Fibroblast of the aortic adventitia (primary cell): Measurements from ENCODE around the gene ST6GALNAC4. TPM values are rescaled to one million over a fixed set of nuclear protein-coding genes. Genes with fewer than 3 reads are reported as not detected.
A peak's percentile ranks its signal among the peaks of the same experiment; 100 is the strongest.

Source experiments
- DNase-seq: peaks from one replicate; pipeline ENCODE4 v3.0.0-alpha.2; 2010; ENCODE audit warnings: low read depth
- H3K4me3 ChIP-seq: 2 replicates; pipeline ENCODE4 v1.5.1; 2011; ENCODE audit warnings: low read depth, mild to moderate bottlenecking, control low read depth, low read length, moderate library complexity
- small RNA-seq: library from RNA; depleted of rRNA; stranded (forward); fragments of <200 nt; gene quantifications from one replicate; pipeline ENCODE3, GENCODE V24; 2012
- total RNA-seq: library from RNA; depleted of rRNA; stranded (reverse); fragments of >200 nt; gene quantifications from 2 replicates; pipeline ENCODE4 v1.2.3, GENCODE V29; 2012; ENCODE audit warnings: low replicate concordance
- TF ChIP-seq, protein P1 (sequence below): IDR thresholded peaks from 2 replicates; pipeline ENCODE4 v1.5.1; 2011; ENCODE audit warnings: mild to moderate bottlenecking, low read length, control low read depth, inconsistent platforms; ENCODE audit not compliant: insufficient read depth

The ST6GALNAC4 gene
- total RNA-seq, 1 donor: 37.1 TPM

DNA sequence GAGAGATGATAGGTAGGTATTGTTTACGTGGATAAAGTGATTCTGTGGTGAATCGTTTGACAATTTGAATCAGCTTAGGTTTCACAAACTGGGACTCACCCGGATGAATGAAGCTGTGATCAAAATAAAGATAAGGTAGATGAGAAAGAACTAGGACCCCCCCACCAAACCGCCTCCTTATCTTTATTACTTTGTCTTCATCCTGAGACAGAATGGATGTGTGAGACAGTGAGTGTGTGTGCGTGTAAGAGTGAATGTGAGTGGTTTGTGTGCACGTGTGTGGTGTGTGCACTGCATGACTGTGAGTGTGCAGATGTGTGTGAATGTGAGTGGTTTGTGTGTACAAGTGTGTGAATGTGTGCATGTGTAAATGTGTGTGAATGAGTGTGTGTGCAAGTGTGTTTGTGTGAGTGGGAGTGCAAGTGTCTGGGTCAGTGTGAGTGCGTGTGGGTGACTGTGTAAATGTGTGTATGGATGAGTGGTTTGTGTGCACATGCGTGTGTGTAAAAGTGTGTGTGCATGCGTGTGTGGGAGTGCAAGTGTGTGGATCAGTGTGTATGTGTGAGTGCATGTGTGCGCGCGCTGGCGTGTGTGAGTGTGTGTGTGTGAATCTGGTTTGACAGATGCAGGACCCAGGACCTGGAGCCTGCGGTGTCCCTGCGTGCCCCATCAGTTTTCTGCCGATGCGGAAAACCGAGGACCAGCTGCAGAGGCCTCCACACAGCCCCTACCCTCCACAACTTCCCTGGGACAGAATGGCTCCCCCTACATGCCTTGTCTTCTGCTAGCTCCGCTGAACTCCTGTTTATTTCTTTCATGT lies 51.0 kb downstream of the ST6GALNAC4 start:
- DNase-seq: no peak
- TF ChIP-seq, protein P1, sequence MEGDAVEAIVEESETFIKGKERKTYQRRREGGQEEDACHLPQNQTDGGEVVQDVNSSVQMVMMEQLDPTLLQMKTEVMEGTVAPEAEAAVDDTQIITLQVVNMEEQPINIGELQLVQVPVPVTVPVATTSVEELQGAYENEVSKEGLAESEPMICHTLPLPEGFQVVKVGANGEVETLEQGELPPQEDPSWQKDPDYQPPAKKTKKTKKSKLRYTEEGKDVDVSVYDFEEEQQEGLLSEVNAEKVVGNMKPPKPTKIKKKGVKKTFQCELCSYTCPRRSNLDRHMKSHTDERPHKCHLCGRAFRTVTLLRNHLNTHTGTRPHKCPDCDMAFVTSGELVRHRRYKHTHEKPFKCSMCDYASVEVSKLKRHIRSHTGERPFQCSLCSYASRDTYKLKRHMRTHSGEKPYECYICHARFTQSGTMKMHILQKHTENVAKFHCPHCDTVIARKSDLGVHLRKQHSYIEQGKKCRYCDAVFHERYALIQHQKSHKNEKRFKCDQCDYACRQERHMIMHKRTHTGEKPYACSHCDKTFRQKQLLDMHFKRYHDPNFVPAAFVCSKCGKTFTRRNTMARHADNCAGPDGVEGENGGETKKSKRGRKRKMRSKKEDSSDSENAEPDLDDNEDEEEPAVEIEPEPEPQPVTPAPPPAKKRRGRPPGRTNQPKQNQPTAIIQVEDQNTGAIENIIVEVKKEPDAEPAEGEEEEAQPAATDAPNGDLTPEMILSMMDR: no peak

DNA sequence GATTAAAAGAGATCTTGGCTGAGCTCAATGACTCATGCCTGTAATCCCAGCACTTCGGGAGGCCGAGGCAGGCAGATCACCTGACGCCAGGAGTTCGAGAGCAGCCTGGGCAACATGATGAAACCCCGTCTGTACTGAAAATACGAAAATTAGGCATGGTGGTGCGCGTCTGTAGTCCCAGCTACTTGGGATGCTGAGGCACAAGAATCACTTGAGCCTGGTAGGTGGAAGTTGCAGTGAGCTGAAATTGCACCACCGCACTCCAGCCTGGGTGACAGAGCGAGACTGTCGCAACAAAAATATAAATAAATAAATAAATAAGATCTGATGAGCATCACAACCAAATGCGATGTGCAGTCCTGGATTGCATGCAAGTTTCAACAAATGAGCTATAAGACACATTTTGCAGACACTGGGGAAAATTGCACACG lies 53.6 kb downstream of the ST6GALNAC4 start:
- no peak for DNase-seq
- TF ChIP-seq, protein P1: no peak
- H3K4me3 ChIP-seq: no peak overlapping the region

More for the DNA sequence above, 51.0 kb downstream of the ST6GALNAC4 start:
- no peak overlapping the region for H3K4me3 ChIP-seq

DNA sequence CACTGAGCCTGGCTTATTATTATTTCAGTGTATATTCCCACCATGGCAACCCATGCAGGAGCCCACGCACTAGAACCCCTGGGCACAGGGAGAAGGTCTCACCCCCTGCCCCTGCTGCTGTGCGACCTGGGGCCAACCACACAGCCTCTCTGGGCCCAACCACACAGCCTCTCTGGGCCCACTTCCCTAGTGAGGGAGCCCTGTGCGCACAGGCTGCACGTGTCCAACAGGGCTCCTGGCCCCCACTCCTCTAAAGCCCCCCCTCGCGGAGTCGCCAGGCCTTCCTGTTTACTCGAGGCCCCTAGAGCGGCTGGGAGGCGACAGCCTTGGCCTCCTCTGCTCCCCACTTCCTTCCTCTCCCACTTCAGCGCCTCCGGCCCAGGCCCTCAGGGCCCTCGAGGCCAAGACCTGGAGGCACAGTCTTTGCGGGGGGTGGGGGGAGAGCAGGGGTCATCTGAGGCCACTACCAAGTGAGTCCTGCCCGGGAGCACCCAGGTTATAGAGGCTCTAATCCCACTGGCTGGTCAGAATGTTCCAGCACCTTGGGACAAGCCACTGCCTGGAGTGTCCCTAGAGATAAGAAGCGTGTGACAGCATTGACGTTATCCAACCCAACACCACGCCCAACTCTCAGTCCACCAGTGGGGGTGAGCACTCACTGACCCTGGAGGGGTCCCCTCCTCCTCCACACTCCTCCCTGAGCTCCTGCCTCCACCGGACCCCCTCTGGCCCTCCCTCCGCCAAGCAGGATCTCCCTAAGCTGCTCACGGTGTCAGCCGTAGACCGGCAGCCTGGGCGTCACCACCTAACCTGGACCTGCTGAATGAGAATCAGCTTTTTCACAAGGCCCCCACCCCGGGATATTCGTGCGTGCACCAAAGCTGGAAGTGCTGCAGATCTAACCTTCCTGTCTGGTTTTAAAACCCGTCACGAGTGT lies 54.5 kb downstream of the ST6GALNAC4 start:
- TF ChIP-seq, protein P1: no peak
- no peak for DNase-seq

DNA sequence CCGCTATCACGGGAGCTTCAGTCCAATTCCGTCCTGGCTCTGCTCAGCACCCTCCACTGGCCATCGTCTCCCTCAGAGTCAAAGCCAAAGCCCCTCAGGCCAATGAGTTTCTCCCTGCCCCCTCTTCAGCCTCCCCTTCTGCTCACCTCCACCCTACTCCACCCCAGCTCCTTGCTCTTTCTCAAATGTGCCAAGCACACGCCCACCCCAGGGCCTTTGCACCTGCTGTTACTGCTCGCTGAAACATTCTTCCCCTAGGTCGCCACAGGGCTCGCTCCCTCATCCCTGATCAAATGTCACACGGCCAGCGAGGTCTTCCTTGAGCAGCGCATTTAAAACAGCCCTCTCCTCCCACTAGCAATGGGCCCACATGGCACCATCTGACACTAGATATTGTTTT lies 56.1 kb downstream of the ST6GALNAC4 start:
- TF ChIP-seq, protein P1: no peak
- H3K4me3 ChIP-seq: no peak overlapping the region
- DNase-seq: no peak

More for the DNA sequence above, 54.5 kb downstream of the ST6GALNAC4 start:
- H3K4me3 ChIP-seq: no peak overlapping the region

DNA sequence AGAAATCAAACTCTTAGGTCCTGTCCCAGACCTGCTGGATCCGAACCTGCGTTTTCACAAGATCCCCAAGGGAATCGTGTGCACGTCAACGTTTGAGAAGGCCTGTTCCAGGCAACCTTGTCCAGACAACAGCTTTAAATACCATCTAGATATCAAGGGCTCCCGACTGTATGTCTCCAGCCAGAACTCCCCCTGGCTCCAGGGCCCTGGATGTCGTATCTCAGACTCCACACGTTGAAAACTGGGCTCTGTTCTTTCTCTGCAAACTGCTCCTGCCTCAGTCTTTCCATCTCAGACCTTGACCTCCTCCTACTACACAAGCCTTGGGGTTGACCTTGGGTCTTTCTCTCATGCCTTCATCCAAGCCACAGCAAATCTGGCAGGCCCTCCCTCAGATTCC lies 56.6 kb downstream of the ST6GALNAC4 start:
- TF ChIP-seq, protein P1: no peak
- H3K4me3 ChIP-seq: no peak overlapping the region
- DNase-seq: peak; percentile 41

DNA sequence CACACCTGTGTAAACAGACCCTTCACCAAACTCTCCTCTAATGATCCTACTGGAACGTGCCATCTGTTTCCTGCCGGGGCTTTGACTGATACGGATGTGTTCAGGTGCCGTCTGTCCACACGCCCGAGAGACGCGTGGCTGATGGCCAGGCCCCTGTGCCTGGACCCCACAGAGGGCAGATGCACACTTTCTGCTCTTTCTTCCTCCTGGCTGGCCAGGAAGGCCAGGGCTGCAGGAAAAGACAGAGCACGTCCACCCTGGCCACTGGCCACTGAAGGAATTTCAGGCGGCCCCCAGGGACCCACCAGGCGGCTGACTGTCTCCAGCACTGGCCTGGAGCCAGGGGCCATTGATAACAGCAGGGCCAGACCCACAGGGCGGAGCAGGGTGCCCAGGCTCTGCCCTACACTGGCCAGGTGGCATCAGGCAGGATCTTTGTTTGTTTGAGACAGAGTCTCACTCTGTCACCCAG lies 58.8 kb downstream of the ST6GALNAC4 start:
- DNase-seq: peak; percentile 39
- TF ChIP-seq, protein P1: no peak
- no peak overlapping the region for H3K4me3 ChIP-seq

Small RNA genes within 50 kb of the gene (small RNA-seq; reads per million reads assigned to genes)
- gene MIR4672: 3.6 reads per million, percentile 84 among the genes with 10 or more reads in this experiment

Other genes starting within 250 kb of the ST6GALNAC4 start
- 0.09 TPM in 1 of 2 replicates, not detected in the other for gene CFAP157, start 210.1 kb downstream of the ST6GALNAC4 start, total RNA-seq
- 13.2 and 17.2 TPM in 2 replicates for gene PTRH1, start 201.4 kb downstream of the ST6GALNAC4 start, total RNA-seq
- gene TTC16, start 201.0 kb downstream of the ST6GALNAC4 start, total RNA-seq: not detected in 2 replicates
- 1.2 and 4.8 TPM in 2 replicates for gene TOR2A, start 181.7 kb downstream of the ST6GALNAC4 start, total RNA-seq
- gene SH2D3C, start 138.4 kb downstream of the ST6GALNAC4 start, total RNA-seq: 0.18 and 6.0 TPM in 2 replicates
- 25.4 and 51.5 TPM in 2 replicates for gene CDK9, start 131.0 kb downstream of the ST6GALNAC4 start, total RNA-seq
- 33.9 and 61.5 TPM in 2 replicates for gene FPGS, start 114.2 kb downstream of the ST6GALNAC4 start, total RNA-seq
- 15.8 and 62.0 TPM in 2 replicates for gene ENG, start 62.4 kb downstream of the ST6GALNAC4 start, total RNA-seq
- 75.6 and 121 TPM in 2 replicates for gene AK1, start 39.4 kb downstream of the ST6GALNAC4 start, total RNA-seq
- gene ST6GALNAC6, start 17.4 kb downstream of the ST6GALNAC4 start, total RNA-seq: 26.5 and 85.0 TPM in 2 replicates
- gene PIP5KL1, start 13.7 kb upstream of the ST6GALNAC4 start, total RNA-seq: 1.6 and 2.6 TPM in 2 replicates
- gene DPM2, start 20.8 kb upstream of the ST6GALNAC4 start, total RNA-seq: 7.0 and 19.9 TPM in 2 replicates
- 32.4 and 50.3 TPM in 2 replicates for gene EEIG1, start 63.9 kb upstream of the ST6GALNAC4 start, total RNA-seq
- gene NAIF1, start 150.3 kb upstream of the ST6GALNAC4 start, total RNA-seq: 6.0 and 7.5 TPM in 2 replicates
- 15.2 and 20.2 TPM in 2 replicates for gene SLC25A25, start 151.2 kb upstream of the ST6GALNAC4 start, total RNA-seq
- 33.9 and 40.8 TPM in 2 replicates for gene PTGES2, start 210.7 kb upstream of the ST6GALNAC4 start, total RNA-seq
- not detected in 2 replicates for gene LCN2, start 232.4 kb upstream of the ST6GALNAC4 start, total RNA-seq
- gene BBLN, start 243.2 kb upstream of the ST6GALNAC4 start, total RNA-seq: 37.4 and 63.4 TPM in 2 replicates